Measurements from ENCODE around the gene MAMDC4.
A peak's percentile ranks its signal among the peaks of the same experiment; 100 is the strongest.

Gene MAMDC4

DNA sequence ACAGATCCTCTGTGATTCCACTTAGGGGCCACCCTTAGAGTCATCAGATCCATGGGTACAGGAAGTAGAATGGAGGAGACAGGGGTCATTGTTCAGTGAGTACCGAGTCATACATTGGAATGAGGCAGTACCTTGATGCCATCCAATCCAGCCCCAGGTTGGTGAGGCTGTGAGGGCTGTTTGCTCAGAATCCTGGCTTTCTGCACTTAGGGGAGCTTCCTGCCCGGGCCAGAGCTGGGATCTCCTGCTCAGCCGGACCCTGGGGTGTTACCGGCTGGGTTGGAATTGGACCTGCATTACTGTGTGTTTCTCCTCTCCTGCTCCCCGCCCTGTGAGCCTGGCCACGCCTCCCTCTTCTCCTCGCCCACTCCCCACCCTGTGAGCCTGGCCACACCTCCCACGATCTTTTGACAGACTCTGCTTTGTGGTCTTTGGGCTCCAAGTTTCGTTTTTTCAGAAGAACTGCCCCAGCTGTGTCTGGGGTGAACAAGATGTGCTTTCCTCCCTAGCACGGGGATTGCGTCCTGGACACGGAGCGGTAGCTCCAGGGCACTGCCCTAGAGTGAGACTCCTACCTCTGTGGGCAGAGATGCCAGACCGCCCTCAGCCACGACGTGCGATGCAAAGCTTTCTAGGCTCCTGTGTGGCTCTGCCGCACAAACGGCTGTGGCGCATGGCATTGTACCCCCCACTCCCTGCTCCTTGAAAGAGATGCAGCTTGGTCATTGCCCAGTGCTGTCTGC lies 49.5 kb downstream of the MAMDC4 start:
- Histone ChIP-seq H4K12ac (ENCODE audit: low read depth, low read length) (no peak overlapping the region), H3K36me3 (ENCODE audit: control insufficient read depth in 1 of 2, insufficient read depth in 2 of 2, low read length in 2 of 2) (peaks cover 50 to 59% of the 10 kb centered on the region in 2 experiments), H3K79me1 (ENCODE audit: low read length) (no peaks in the 10 kb centered on the region), H3K4me2 (ENCODE audit: low read length) (no peak overlapping the region), H3K14ac (ENCODE audit: low read length) (no peak overlapping the region), H3K4me1 (ENCODE audit: control insufficient read depth in 1 of 2, insufficient read depth in 2 of 2, low read length in 2 of 2) (peaks cover 6 to 10% of the 10 kb centered on the region in 2 experiments), H4K91ac (ENCODE audit: low read depth, low read length) (no peak overlapping the region), H3K18ac (ENCODE audit: low read length) (peak overlapping the region; percentile 8), H3K79me2 (ENCODE audit: control insufficient read depth, insufficient read depth, low read length, poor library complexity) (no peaks in the 10 kb centered on the region), H3K9me3 (ENCODE audit: insufficient read depth, low read depth, low read length) (peaks cover 3% of the 10 kb centered on the region), H3K27ac (ENCODE audit: low read depth, low read length) (peak overlapping the region; percentile 20), H4K8ac (ENCODE audit: low read depth, low read length) (no peak overlapping the region), H3K4me3 (ENCODE audit: low read depth, low read length) (no peak overlapping the region), H2AK5ac (ENCODE audit: low read length) (no peak overlapping the region), H2BK12ac (ENCODE audit: low read length) (no peak overlapping the region), H3K23ac (ENCODE audit: low read length) (no peak overlapping the region), H2BK120ac (ENCODE audit: insufficient read depth, low read length, poor library complexity) (peak overlapping the region; percentile 7), H2BK5ac (ENCODE audit: low read depth, low read length, poor library complexity) (no peak overlapping the region), H2AFZ (ENCODE audit: insufficient read depth, low read length, poor library complexity) (no peak overlapping the region), H3K9ac (ENCODE audit: low read length) (no peak overlapping the region), H3K4ac (ENCODE audit: low read depth, low read length) (no peak overlapping the region), H3K27me3 (ENCODE audit: insufficient read depth, low read length) (no peaks in the 10 kb centered on the region)
- WGBS (ENCODE audit: extremely low coverage, insufficient coverage, insufficient read length), result no CpG with 5 or more reads among the region's 20 CpGs
- no peak for DNase-seq

DNA sequence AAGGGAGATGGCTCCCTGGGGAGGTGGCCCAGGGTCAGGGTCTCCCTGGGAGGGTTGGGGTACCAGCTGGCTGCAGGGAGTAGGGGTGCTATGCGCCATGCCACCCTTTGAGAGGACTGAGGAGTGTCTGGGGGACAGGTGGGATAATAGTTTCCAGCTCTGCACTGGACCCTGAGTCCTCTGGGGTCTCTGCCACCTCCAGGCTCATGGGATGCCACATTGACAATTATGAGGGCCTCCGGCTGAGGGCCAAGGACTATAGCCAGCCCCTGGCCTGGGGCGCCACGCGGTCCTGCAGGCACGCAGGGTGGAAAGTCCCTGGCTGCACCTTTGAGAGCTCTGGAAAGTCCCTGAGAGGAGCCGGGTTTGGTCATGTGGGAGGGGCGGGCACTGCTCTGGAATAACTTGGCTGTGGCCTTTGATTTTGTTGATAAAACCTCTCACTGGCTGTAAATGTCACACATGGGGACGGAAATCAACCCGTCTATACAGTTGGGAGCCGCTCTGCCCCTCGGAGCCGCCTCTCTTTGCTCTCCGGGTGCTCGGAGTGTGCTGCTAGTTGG lies 50.2 kb downstream of the MAMDC4 start:
- H3K23ac ChIP-seq (ENCODE audit: low read length), result no peak overlapping the region
- no peak overlapping the region for H4K8ac ChIP-seq (ENCODE audit: low read depth, low read length)
- no peak overlapping the region for H3K4me2 ChIP-seq (ENCODE audit: low read length)
- peaks cover 6 to 10% of the 10 kb centered on the region in 2 experiments for H3K4me1 ChIP-seq (ENCODE audit: control insufficient read depth in 1 of 2, insufficient read depth in 2 of 2, low read length in 2 of 2)
- H3K27ac ChIP-seq (ENCODE audit: low read depth, low read length), result peak overlapping the region; percentile 20
- no peak overlapping the region for H4K12ac ChIP-seq (ENCODE audit: low read depth, low read length)
- no peak overlapping the region for H3K4ac ChIP-seq (ENCODE audit: low read depth, low read length)
- H3K79me2 ChIP-seq (ENCODE audit: control insufficient read depth, insufficient read depth, low read length, poor library complexity), result no peaks in the 10 kb centered on the region
- H3K9ac ChIP-seq (ENCODE audit: low read length), result no peak overlapping the region
- no peak overlapping the region for H3K4me3 ChIP-seq (ENCODE audit: low read depth, low read length)
- H4K91ac ChIP-seq (ENCODE audit: low read depth, low read length), result no peak overlapping the region
- H2BK120ac ChIP-seq (ENCODE audit: insufficient read depth, low read length, poor library complexity), result peak overlapping the region; percentile 7
- H3K79me1 ChIP-seq (ENCODE audit: low read length), result no peaks in the 10 kb centered on the region
- peaks cover 3% of the 10 kb centered on the region for H3K9me3 ChIP-seq (ENCODE audit: insufficient read depth, low read depth, low read length)
- no peak overlapping the region for H2AK5ac ChIP-seq (ENCODE audit: low read length)
- H3K18ac ChIP-seq (ENCODE audit: low read length), result no peak overlapping the region
- no peak overlapping the region for H2BK12ac ChIP-seq (ENCODE audit: low read length)
- no CpG with 5 or more reads among the region's 15 CpGs for WGBS (ENCODE audit: extremely low coverage, insufficient coverage, insufficient read length)
- peak; percentile 61 to 64 for DNase-seq
- no peaks in the 10 kb centered on the region for H3K27me3 ChIP-seq (ENCODE audit: insufficient read depth, low read length)
- peaks cover 57 to 65% of the 10 kb centered on the region in 2 experiments for H3K36me3 ChIP-seq (ENCODE audit: control insufficient read depth in 1 of 2, insufficient read depth in 2 of 2, low read length in 2 of 2)
- no peak overlapping the region for H2AFZ ChIP-seq (ENCODE audit: insufficient read depth, low read length, poor library complexity)
- no peak overlapping the region for H2BK5ac ChIP-seq (ENCODE audit: low read depth, low read length, poor library complexity)
- H3K14ac ChIP-seq (ENCODE audit: low read length), result no peak overlapping the region

DNA sequence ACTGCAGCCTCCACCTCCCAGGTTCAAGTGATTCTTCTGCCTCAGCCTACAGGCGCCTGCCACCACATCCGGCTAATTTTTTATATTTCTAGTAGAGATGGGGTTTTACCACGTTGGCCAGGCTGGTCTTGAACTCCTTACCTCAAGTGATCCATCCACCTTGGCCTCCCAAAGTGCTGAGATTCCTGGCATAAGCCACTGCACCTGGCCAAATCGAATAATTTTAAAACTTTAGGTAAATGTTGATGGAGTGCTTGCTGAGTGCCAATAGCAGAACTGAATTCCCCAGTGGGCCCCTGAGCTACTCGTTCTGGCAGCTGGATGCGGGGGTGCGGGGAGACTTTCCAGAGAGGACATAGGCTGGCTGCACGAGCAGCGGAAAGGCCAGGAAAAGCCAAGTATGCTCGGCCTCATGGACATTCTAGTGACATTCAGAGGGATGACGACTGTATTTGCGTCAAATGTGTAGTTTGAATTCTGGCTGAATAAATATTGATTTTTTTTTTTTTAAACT lies 51.0 kb downstream of the MAMDC4 start:
- peaks cover 6 to 10% of the 10 kb centered on the region in 2 experiments for H3K4me1 ChIP-seq (ENCODE audit: control insufficient read depth in 1 of 2, insufficient read depth in 2 of 2, low read length in 2 of 2)
- H2BK5ac ChIP-seq (ENCODE audit: low read depth, low read length, poor library complexity), result no peak overlapping the region
- no peak overlapping the region for H3K14ac ChIP-seq (ENCODE audit: low read length)
- no peak overlapping the region for H3K23ac ChIP-seq (ENCODE audit: low read length)
- peaks cover 64 to 73% of the 10 kb centered on the region in 2 experiments for H3K36me3 ChIP-seq (ENCODE audit: control insufficient read depth in 1 of 2, insufficient read depth in 2 of 2, low read length in 2 of 2)
- no peak overlapping the region for H4K12ac ChIP-seq (ENCODE audit: low read depth, low read length)
- DNase-seq, result no peak
- no CpG with 5 or more reads among the region's 12 CpGs for WGBS (ENCODE audit: extremely low coverage, insufficient coverage, insufficient read length)
- H2AK5ac ChIP-seq (ENCODE audit: low read length), result no peak overlapping the region
- H2BK120ac ChIP-seq (ENCODE audit: insufficient read depth, low read length, poor library complexity), result no peak overlapping the region
- no peaks in the 10 kb centered on the region for H3K27me3 ChIP-seq (ENCODE audit: insufficient read depth, low read length)
- no peak overlapping the region for H3K18ac ChIP-seq (ENCODE audit: low read length)
- no peak overlapping the region for H3K4me3 ChIP-seq (ENCODE audit: low read depth, low read length)
- H3K9me3 ChIP-seq (ENCODE audit: insufficient read depth, low read depth, low read length), result peaks cover 3% of the 10 kb centered on the region
- no peak overlapping the region for H4K8ac ChIP-seq (ENCODE audit: low read depth, low read length)
- H2BK12ac ChIP-seq (ENCODE audit: low read length), result no peak overlapping the region
- no peak overlapping the region for H2AFZ ChIP-seq (ENCODE audit: insufficient read depth, low read length, poor library complexity)
- no peak overlapping the region for H3K4ac ChIP-seq (ENCODE audit: low read depth, low read length)
- no peak overlapping the region for H3K27ac ChIP-seq (ENCODE audit: low read depth, low read length)
- H3K4me2 ChIP-seq (ENCODE audit: low read length), result no peak overlapping the region
- H3K9ac ChIP-seq (ENCODE audit: low read length), result no peak overlapping the region
- no peaks in the 10 kb centered on the region for H3K79me1 ChIP-seq (ENCODE audit: low read length)
- H4K91ac ChIP-seq (ENCODE audit: low read depth, low read length), result no peak overlapping the region
- H3K79me2 ChIP-seq (ENCODE audit: control insufficient read depth, insufficient read depth, low read length, poor library complexity), result no peaks in the 10 kb centered on the region

- Histone ChIP-seq H2AK5ac (ENCODE audit: low read length) (no peak overlapping the region), H3K79me1 (ENCODE audit: low read length) (no peaks in the 10 kb centered on the region), H3K4me3 (ENCODE audit: low read depth, low read length) (no peak overlapping the region), H4K8ac (ENCODE audit: low read depth, low read length) (no peak overlapping the region), H3K36me3 (ENCODE audit: control insufficient read depth in 1 of 2, insufficient read depth in 2 of 2, low read length in 2 of 2) (peaks cover 61 to 67% of the 10 kb centered on the region in 2 experiments), H3K4me1 (ENCODE audit: control insufficient read depth in 1 of 2, insufficient read depth in 2 of 2, low read length in 2 of 2) (peaks cover 6 to 10% of the 10 kb centered on the region in 2 experiments), H3K23ac (ENCODE audit: low read length) (no peak overlapping the region), H4K12ac (ENCODE audit: low read depth, low read length) (no peak overlapping the region), H3K79me2 (ENCODE audit: control insufficient read depth, insufficient read depth, low read length, poor library complexity) (no peaks in the 10 kb centered on the region), H3K9ac (ENCODE audit: low read length) (no peak overlapping the region), H4K91ac (ENCODE audit: low read depth, low read length) (no peak overlapping the region), H3K27ac (ENCODE audit: low read depth, low read length) (no peak overlapping the region), H3K4me2 (ENCODE audit: low read length) (no peak overlapping the region), H3K18ac (ENCODE audit: low read length) (no peak overlapping the region), H2AFZ (ENCODE audit: insufficient read depth, low read length, poor library complexity) (no peak overlapping the region), H3K14ac (ENCODE audit: low read length) (no peak overlapping the region), H2BK120ac (ENCODE audit: insufficient read depth, low read length, poor library complexity) (no peak overlapping the region), H3K9me3 (ENCODE audit: insufficient read depth, low read depth, low read length) (no peaks in the 10 kb centered on the region), H3K27me3 (ENCODE audit: insufficient read depth, low read length) (no peaks in the 10 kb centered on the region), H2BK12ac (ENCODE audit: low read length) (no peak overlapping the region), H2BK5ac (ENCODE audit: low read depth, low read length, poor library complexity) (no peak overlapping the region), H3K4ac (ENCODE audit: low read depth, low read length) (no peak overlapping the region)
- WGBS (ENCODE audit: extremely low coverage, insufficient coverage, insufficient read length), result no CpG with 5 or more reads among the region's 4 CpGs
- DNase-seq, result no peak
Measured at GRCh38 chr9:136906266-136906665, 54.1 kb downstream of the MAMDC4 start.

Data from trophoblast cell (in vitro differentiated cells and primary cell).